ENCODE results near the gene OPCML. TPM values are rescaled to one million over a fixed set of nuclear protein-coding genes. Genes with fewer than 3 reads are reported as not detected.
"Not testable (repeated sequence)": the region's sequence is repeated elsewhere in the genome, so short reads cannot be mapped to it uniquely, and the experiment has no call there.

OPCML gene
- total RNA-seq, 1 donor from 2014 or later: 0.12 TPM

DNA sequence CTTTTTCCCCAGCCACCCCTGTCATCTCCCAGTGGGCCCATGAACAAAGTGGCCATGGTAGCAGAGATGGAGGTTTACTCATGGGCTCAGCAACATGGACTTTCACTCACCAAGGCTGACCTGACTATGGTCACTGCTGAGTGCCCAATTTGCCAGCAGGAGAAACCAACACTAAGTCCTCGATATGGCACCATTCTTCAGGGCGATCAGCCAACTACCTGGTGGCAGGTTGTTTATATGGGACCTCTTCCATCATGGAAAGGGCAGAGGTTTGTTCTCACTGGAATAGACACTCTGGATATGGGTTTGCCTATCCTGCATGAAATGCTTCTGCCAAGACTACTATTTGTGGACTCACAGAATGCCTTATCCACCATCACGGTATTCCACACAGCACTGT lies 1152.8 kb downstream of the OPCML start:
- Histone ChIP-seq H3K4me1 (no peaks in the 10 kb centered on the region), H3K27me3 (ENCODE audit: low read depth) (no peaks in the 10 kb centered on the region), H3K4me3 (no peak overlapping the region), H3K36me3 (no peaks in the 10 kb centered on the region), H3K9me3 (no peaks in the 10 kb centered on the region), H3K27ac (no peak overlapping the region)
- DNase-seq: no peak
- intact Hi-C loops (cut with DNase I): no loop called here
- no peak for ATAC-seq
- TF ChIP-seq, protein P1, sequence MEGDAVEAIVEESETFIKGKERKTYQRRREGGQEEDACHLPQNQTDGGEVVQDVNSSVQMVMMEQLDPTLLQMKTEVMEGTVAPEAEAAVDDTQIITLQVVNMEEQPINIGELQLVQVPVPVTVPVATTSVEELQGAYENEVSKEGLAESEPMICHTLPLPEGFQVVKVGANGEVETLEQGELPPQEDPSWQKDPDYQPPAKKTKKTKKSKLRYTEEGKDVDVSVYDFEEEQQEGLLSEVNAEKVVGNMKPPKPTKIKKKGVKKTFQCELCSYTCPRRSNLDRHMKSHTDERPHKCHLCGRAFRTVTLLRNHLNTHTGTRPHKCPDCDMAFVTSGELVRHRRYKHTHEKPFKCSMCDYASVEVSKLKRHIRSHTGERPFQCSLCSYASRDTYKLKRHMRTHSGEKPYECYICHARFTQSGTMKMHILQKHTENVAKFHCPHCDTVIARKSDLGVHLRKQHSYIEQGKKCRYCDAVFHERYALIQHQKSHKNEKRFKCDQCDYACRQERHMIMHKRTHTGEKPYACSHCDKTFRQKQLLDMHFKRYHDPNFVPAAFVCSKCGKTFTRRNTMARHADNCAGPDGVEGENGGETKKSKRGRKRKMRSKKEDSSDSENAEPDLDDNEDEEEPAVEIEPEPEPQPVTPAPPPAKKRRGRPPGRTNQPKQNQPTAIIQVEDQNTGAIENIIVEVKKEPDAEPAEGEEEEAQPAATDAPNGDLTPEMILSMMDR (IDR thresholded peaks at IDR 0.05): no peak

DNA sequence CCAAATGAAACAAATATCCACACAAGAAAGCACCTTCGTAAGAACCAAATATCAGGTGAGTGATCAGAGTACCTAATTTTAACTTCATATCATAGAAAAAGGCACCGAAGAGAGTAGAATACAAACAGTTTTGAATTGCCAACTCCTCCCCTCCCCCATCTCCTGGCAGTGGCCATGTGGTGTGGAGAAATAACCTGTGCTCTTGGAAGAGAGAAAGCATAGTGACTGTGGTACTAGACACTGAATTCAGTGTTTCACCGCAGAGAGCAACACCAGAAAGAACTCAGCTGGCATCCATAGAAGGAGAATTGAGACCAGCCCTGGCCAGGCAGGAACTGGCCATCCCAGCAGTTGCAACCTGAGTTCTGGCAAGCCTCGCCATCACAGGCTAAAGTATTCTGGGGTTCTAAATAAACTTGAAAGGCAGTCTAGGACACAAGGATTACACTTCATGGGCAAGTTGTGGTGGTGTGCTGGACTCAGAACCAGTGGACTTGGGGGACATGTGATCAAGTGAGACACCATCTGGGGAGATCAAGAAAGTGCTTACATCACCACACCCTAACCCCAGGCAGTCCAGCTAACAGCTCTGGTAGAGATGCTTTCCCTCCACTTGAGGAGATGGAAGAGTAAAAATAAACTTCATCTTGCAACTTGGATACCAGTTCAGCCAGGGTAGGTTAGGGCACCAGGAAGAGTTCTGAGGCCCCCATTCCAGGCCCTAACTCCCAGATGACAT lies 1158.7 kb downstream of the OPCML start:
- TF ChIP-seq, protein P1 (IDR thresholded peaks at IDR 0.05): no peak
- no peak overlapping the region for H3K27ac ChIP-seq
- no peak for DNase-seq
- ATAC-seq: no peak
- no peaks in the 10 kb centered on the region for H3K4me1 ChIP-seq
- intact Hi-C loops (cut with DNase I): no loop called here
- H3K9me3 ChIP-seq: no peaks in the 10 kb centered on the region
- no peaks in the 10 kb centered on the region for H3K27me3 ChIP-seq (ENCODE audit: low read depth)
- no peaks in the 10 kb centered on the region for H3K36me3 ChIP-seq
- no peak overlapping the region for H3K4me3 ChIP-seq

- not testable (repeated sequence) for DNase-seq
Measured at GRCh38 chr11:132370114-132370513, 1162.2 kb downstream of the OPCML start.

GRCh38 chr11:132367293-132367692 lies 1165.0 kb downstream of the OPCML start:
- intact Hi-C loops (cut with DNase I): no loop called here
- TF ChIP-seq, protein P1 (IDR thresholded peaks at IDR 0.05): no peak

More at GRCh38 chr11:132370114-132370513, 1162.2 kb downstream of the OPCML start:
- H3K4me3 ChIP-seq; H3K27ac ChIP-seq; ATAC-seq; H3K36me3 ChIP-seq; H3K4me1 ChIP-seq; H3K27me3 ChIP-seq (ENCODE audit: low read depth); intact Hi-C loops (cut with DNase I); H3K9me3 ChIP-seq: not testable (repeated sequence)

GRCh38 chr11:132365650-132366049 lies 1166.7 kb downstream of the OPCML start:
- Histone ChIP-seq H3K27me3 (ENCODE audit: low read depth) (no peaks in the 10 kb centered on the region), H3K4me1 (no peaks in the 10 kb centered on the region), H3K4me3 (no peak overlapping the region), H3K27ac (no peak overlapping the region), H3K36me3 (no peaks in the 10 kb centered on the region), H3K9me3 (no peaks in the 10 kb centered on the region)
- no peak for ATAC-seq
- DNase-seq: no peak
- intact Hi-C loops (cut with DNase I): no loop called here
- TF ChIP-seq, protein P1 (IDR thresholded peaks at IDR 0.05): no peak

More at GRCh38 chr11:132367293-132367692, 1165.0 kb downstream of the OPCML start:
- no peaks in the 10 kb centered on the region for H3K27me3 ChIP-seq (ENCODE audit: low read depth)
- no peaks in the 10 kb centered on the region for H3K36me3 ChIP-seq
- ATAC-seq: no peak
- H3K4me3 ChIP-seq: no peak overlapping the region
- DNase-seq: no peak
- H3K27ac ChIP-seq: no peak overlapping the region
- no peaks in the 10 kb centered on the region for H3K4me1 ChIP-seq
- H3K9me3 ChIP-seq: no peaks in the 10 kb centered on the region

All from lower lobe of right lung (tissue), 2 donors.